Neural progenitor cell (in vitro differentiated cells): ENCODE measurements around the gene NRAS. TPM values are rescaled to one million over a fixed set of nuclear protein-coding genes. Genes with fewer than 3 reads are reported as not detected.

Experiments
- DNase-seq: peaks from one replicate; pipeline ENCODE4 v3.0.0-alpha.2; 2016; ENCODE audit warnings: low spot score
- H2AFZ ChIP-seq: fragments of 200-600 bp; sonication (generic); replicated peaks from 2 replicates; pipeline ENCODE4 v1.6.1; 2016; ENCODE audit warnings: antibody characterized with exemption
- H3F3A ChIP-seq: fragments of 200-600 bp; sonication (generic); 2 replicates; pipeline ENCODE4 v1.6.1; 2016; ENCODE audit warnings: antibody characterized with exemption, low read depth
- H3K27ac ChIP-seq: fragments of 200-600 bp; sonication (generic); 2 replicates; pipeline ENCODE4 v1.5.1; 2016; ENCODE audit warnings: mild to moderate bottlenecking
- H3K27me3 ChIP-seq: fragments of 200-600 bp; sonication (generic); 2 replicates; pipeline ENCODE4 v1.6.1; 2016; ENCODE audit warnings: mild to moderate bottlenecking, moderate library complexity
- H3K36me3 ChIP-seq: fragments of 200-600 bp; sonication (generic); 2 replicates; pipeline ENCODE4 v1.5.1; 2016
- H3K4me1 ChIP-seq: fragments of 200-600 bp; sonication (generic); 2 replicates; pipeline ENCODE4 v1.6.1; 2016; ENCODE audit warnings: mixed run types
- H3K4me2 ChIP-seq: fragments of 200-600 bp; sonication (generic); 2 replicates; pipeline ENCODE4 v1.6.1; 2016
- H3K4me3 ChIP-seq: fragments of 200-600 bp; sonication (generic); 2 replicates; pipeline ENCODE4 v1.5.1; 2016
- H3K79me2 ChIP-seq: fragments of 200-600 bp; sonication (generic); 2 replicates; pipeline ENCODE4 v1.6.1; 2016; ENCODE audit warnings: low read depth
- H3K9ac ChIP-seq: fragments of 200-600 bp; sonication (generic); 2 replicates; pipeline ENCODE4 v1.6.1; 2016
- H3K9me3 ChIP-seq: fragments of 200-600 bp; sonication (generic); 2 replicates; pipeline ENCODE4 v1.5.1; 2016; ENCODE audit warnings: low read depth
- H4K20me1 ChIP-seq: fragments of 200-600 bp; sonication (generic); 2 replicates; pipeline ENCODE4 v1.6.1; 2016; ENCODE audit warnings: low read depth
- H3K27ac Mint-ChIP-seq: 3 replicates; pipeline ENCODE4 v1.8.0; 2021; ENCODE audit warnings: mixed read lengths
- H3K27me3 Mint-ChIP-seq: 2 replicates; pipeline ENCODE4 v1.8.0; 2022; ENCODE audit warnings: low read depth, mild to moderate bottlenecking, inconsistent platforms, moderate library complexity, mixed read lengths; ENCODE audit not compliant: insufficient read depth
- H3K36me3 Mint-ChIP-seq: 3 replicates; pipeline ENCODE4 v1.8.0; 2021; ENCODE audit warnings: mixed read lengths
- H3K4me1 Mint-ChIP-seq: 3 replicates; pipeline ENCODE4 v1.8.0; 2021; ENCODE audit warnings: mixed read lengths
- H3K4me3 Mint-ChIP-seq: 3 replicates; pipeline ENCODE4 v1.8.0; 2021; ENCODE audit warnings: mild to moderate bottlenecking, moderate library complexity, mixed read lengths
- H3K9me3 Mint-ChIP-seq: 3 replicates; pipeline ENCODE4 v1.8.0; 2020; ENCODE audit warnings: mixed read lengths
- CTCF ChIP-seq: fragments of 200-600 bp; sonication (generic); IDR thresholded peaks from 2 replicates; pipeline ENCODE4 v1.5.1; 2017; ENCODE audit warnings: antibody characterized with exemption, mild to moderate bottlenecking
- EZH2 ChIP-seq: fragments of 200-600 bp; sonication (generic); IDR thresholded peaks from 2 replicates; pipeline ENCODE4 v1.6.1; 2017; ENCODE audit warnings: antibody characterized with exemption, mild to moderate bottlenecking, moderate library complexity
- EZH2phosphoT487 ChIP-seq: fragments of 200-600 bp; sonication (generic); IDR thresholded peaks from 2 replicates; pipeline ENCODE4 v1.6.1; 2017; ENCODE audit warnings: antibody characterized with exemption
- total RNA-seq: library from RNA; depleted of rRNA; stranded (reverse); fragments of >200 nt; gene quantifications from 2 replicates; pipeline ENCODE4 v1.2.3, GENCODE V29; 2015; ENCODE audit warnings: low replicate concordance

Gene NRAS
- total RNA-seq, 1 donor from 2014 or later, result 169 TPM

DNA sequence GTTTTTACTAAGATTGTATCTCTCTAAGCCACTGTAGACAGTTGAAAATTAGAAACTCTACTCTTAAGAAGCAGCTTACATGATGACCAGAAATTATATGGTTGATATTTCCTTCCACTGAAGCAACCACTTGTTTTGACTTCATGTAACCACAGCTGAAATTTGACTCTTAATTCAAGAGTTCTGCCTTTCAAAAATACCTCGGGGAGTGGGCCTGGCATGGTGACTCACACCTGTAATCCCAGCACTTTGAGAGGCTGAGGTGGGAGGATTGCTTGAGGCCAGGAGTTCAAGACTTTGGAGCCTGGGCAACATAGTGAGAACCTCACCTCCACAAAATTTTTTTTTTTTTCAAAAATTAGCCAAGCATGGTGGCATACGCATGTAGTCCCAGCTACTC, 25.5 kb downstream of the NRAS start:
- DNase-seq, result no peak
- no peaks in the 10 kb centered on the region for H3K4me1 Mint-ChIP-seq
- no peaks in the 10 kb centered on the region for H3K9me3 ChIP-seq
- H3K36me3 Mint-ChIP-seq, result no peaks in the 10 kb centered on the region
- no peaks in the 10 kb centered on the region for H3K79me2 ChIP-seq
- H3K27ac Mint-ChIP-seq, result no peak overlapping the region
- H4K20me1 ChIP-seq, result no peaks in the 10 kb centered on the region
- H3F3A ChIP-seq, result no peaks in the 10 kb centered on the region
- no peaks in the 10 kb centered on the region for H3K4me1 ChIP-seq
- H3K9me3 Mint-ChIP-seq, result no peaks in the 10 kb centered on the region
- no peak overlapping the region for H3K4me2 ChIP-seq
- H3K27ac ChIP-seq, result no peak overlapping the region
- no peak overlapping the region for H3K9ac ChIP-seq
- no peak overlapping the region for H3K4me3 Mint-ChIP-seq
- H3K4me3 ChIP-seq, result no peak overlapping the region
- H3K27me3 ChIP-seq, result peaks cover 13% of the 10 kb centered on the region
- H3K36me3 ChIP-seq, result no peaks in the 10 kb centered on the region
- no peak overlapping the region for H2AFZ ChIP-seq
- no peaks in the 10 kb centered on the region for H3K27me3 Mint-ChIP-seq
- TF ChIP-seq CTCF, result no peak
- no peak for TF ChIP-seq EZH2
- TF ChIP-seq EZH2phosphoT487, result no peak

DNA sequence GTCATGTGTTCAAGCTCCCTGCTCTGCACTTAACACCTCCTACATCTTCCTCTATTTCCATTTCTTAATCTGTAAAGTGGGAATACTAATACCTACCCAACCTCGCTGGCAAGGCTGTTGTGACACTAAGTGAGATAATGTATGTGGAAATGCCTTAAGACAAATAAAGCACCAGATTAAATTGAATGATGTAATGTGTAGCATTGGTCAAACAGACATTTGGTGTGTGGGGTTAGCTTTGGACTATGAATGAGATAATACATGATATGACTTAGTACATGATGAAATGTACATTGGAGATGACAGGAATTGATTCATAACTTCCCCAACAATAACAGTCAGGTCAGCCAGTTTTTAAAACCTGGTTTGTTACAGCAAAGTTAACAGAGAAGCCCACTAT, 26.4 kb downstream of the NRAS start:
- Histone ChIP-seq H3K4me3 (no peak overlapping the region), H3K36me3 (no peaks in the 10 kb centered on the region)

GRCh38 chr1:114688526-114688925, 28.0 kb downstream of the NRAS start:
- Histone ChIP-seq H3K4me2 (no peak overlapping the region), H3F3A (no peaks in the 10 kb centered on the region), H3K36me3 (no peaks in the 10 kb centered on the region), H2AFZ (no peak overlapping the region), H3K9me3 (no peaks in the 10 kb centered on the region), H3K27ac (no peak overlapping the region), H3K4me1 (no peaks in the 10 kb centered on the region), H3K4me3 (no peak overlapping the region), H3K79me2 (no peaks in the 10 kb centered on the region), H3K27me3 (peaks cover 22% of the 10 kb centered on the region), H3K9ac (no peak overlapping the region), H4K20me1 (no peaks in the 10 kb centered on the region)
- Mint-ChIP-seq H3K27ac (no peak overlapping the region), H3K4me1 (no peaks in the 10 kb centered on the region), H3K4me3 (no peak overlapping the region), H3K27me3 (no peaks in the 10 kb centered on the region), H3K9me3 (no peaks in the 10 kb centered on the region), H3K36me3 (no peaks in the 10 kb centered on the region)
- no peak for DNase-seq
- TF ChIP-seq EZH2, result no peak
- TF ChIP-seq EZH2phosphoT487, result no peak
- no peak for TF ChIP-seq CTCF

More for the DNA sequence above, 26.4 kb downstream of the NRAS start:
- no peaks in the 10 kb centered on the region for H3K27me3 Mint-ChIP-seq
- Histone ChIP-seq H4K20me1 (no peaks in the 10 kb centered on the region), H3K9ac (no peak overlapping the region), H2AFZ (no peak overlapping the region), H3K79me2 (no peaks in the 10 kb centered on the region), H3K27me3 (peaks cover 22% of the 10 kb centered on the region), H3F3A (no peaks in the 10 kb centered on the region), H3K27ac (no peak overlapping the region), H3K4me1 (no peaks in the 10 kb centered on the region), H3K9me3 (no peaks in the 10 kb centered on the region), H3K4me2 (no peak overlapping the region)
- H3K4me1 Mint-ChIP-seq, result no peaks in the 10 kb centered on the region
- DNase-seq, result no peak
- no peak overlapping the region for H3K27ac Mint-ChIP-seq
- no peaks in the 10 kb centered on the region for H3K9me3 Mint-ChIP-seq
- TF ChIP-seq EZH2 (no peak), CTCF (no peak), EZH2phosphoT487 (no peak)
- H3K36me3 Mint-ChIP-seq, result no peaks in the 10 kb centered on the region
- H3K4me3 Mint-ChIP-seq, result no peak overlapping the region
